Calu3 (cell line): ENCODE results near the gene ARMC7. TPM values are rescaled to one million over a fixed set of nuclear protein-coding genes. Genes with fewer than 3 reads are reported as not detected.

Experiments used
- BruUV-seq: library from RNA; stranded (reverse); fragments of 400-500 nt; replicated peaks from 2 replicates; lab custom pipeline; 2021; lab: Mats Ljungman, UMichigan
- CTCF ChIA-PET: fragments of 300-600 bp; sonication (Branson Sonifier 250); formaldehyde crosslinking; loops from one replicate; lab custom pipeline; 2022; ENCODE audit warnings: antibody characterized with exemption; lab: Charles Lee
- DNase-seq: peaks from one replicate; pipeline ENCODE4 v3.0.0; 2022
- H3K27ac Mint-ChIP-seq: one replicate; pipeline ENCODE4 v1.8.0; 2022; ENCODE audit warnings: mixed read lengths; ENCODE audit not compliant: unreplicated experiment
- H3K27me3 Mint-ChIP-seq: one replicate; pipeline ENCODE4 v1.8.0; 2022; ENCODE audit warnings: mixed read lengths; ENCODE audit not compliant: unreplicated experiment
- H3K36me3 Mint-ChIP-seq: one replicate; pipeline ENCODE4 v1.8.0; 2022; ENCODE audit warnings: mild to moderate bottlenecking, moderate library complexity, mixed read lengths; ENCODE audit not compliant: insufficient read depth, unreplicated experiment
- H3K4me1 Mint-ChIP-seq: one replicate; pipeline ENCODE4 v1.8.0; 2022; ENCODE audit warnings: mild to moderate bottlenecking, low read depth, mixed read lengths; ENCODE audit not compliant: unreplicated experiment
- H3K4me3 Mint-ChIP-seq: one replicate; pipeline ENCODE4 v1.8.0; 2022; ENCODE audit warnings: mild to moderate bottlenecking, low read depth, moderate library complexity, mixed read lengths; ENCODE audit not compliant: unreplicated experiment
- H3K9me3 Mint-ChIP-seq: one replicate; pipeline ENCODE4 v1.8.0; 2022; ENCODE audit warnings: low read depth, mixed read lengths; ENCODE audit not compliant: unreplicated experiment
- CTCF ChIP-seq: fragments of 200-600 bp; IDR thresholded peaks from one replicate; pipeline ENCODE4 v1.8.0; 2022; ENCODE audit warnings: antibody characterized with exemption; ENCODE audit not compliant: unreplicated experiment
- intact Hi-C: fragments of 100-400 bp; cut with micrococcal nuclease; formaldehyde crosslinking; loops from one replicate; pipeline ENCODE4 v1.10.0; 2022; ENCODE audit not compliant: unreplicated experiment
- total RNA-seq: library from RNA; stranded (reverse); gene quantifications from 2 replicates; pipeline ENCODE4 v1.2.3, GENCODE V29; 2022

Gene ARMC7
- total RNA-seq, 1 experiment from 2014 or later: 18.6 TPM

GRCh38 chr17:75168998-75169397 is 59.2 kb downstream of the ARMC7 start:
- intact Hi-C loops: no loop called here
- CTCF ChIA-PET: interaction anchor here (0.7 kb wide), 1 partner anchor 98 kb away, joined by 6 read pairs; no protein-coding TSS in a partner anchor
- Mint-ChIP-seq H3K27ac (no peak overlapping the region), H3K4me3 (no peak overlapping the region), H3K27me3 (no peaks in the 10 kb centered on the region), H3K9me3 (no peaks in the 10 kb centered on the region), H3K36me3 (peaks cover 67% of the 10 kb centered on the region), H3K4me1 (no peaks in the 10 kb centered on the region)
- BruUV-seq: no TSS peak
- no peak for DNase-seq
- no peak for TF ChIP-seq CTCF

- Mint-ChIP-seq H3K36me3 (peaks cover 75% of the 10 kb centered on the region), H3K27ac (no peak overlapping the region), H3K9me3 (no peaks in the 10 kb centered on the region), H3K4me1 (no peaks in the 10 kb centered on the region), H3K4me3 (no peak overlapping the region), H3K27me3 (no peaks in the 10 kb centered on the region)
- CTCF ChIA-PET: interaction anchor here (0.7 kb wide), 2 partner anchors 64 to 207 kb away, joined by 3 to 6 read pairs; no protein-coding TSS in a partner anchor
- TF ChIP-seq CTCF: no peak
- BruUV-seq: no TSS peak
- intact Hi-C loops: loop anchor here (5.0 kb wide), 1 partner anchor 61 kb away; no protein-coding TSS in a partner anchor
- no peak for DNase-seq
Measured at GRCh38 chr17:75173526-75173925, 63.8 kb downstream of the ARMC7 start.

GRCh38 chr17:75174996-75175395 is 65.2 kb downstream of the ARMC7 start:
- no peaks in the 10 kb centered on the region for H3K9me3 Mint-ChIP-seq
- intact Hi-C loops: loop anchor here (5.0 kb wide), 1 partner anchor 63 kb away; no protein-coding TSS in a partner anchor
- DNase-seq: no peak
- peaks cover 80% of the 10 kb centered on the region for H3K36me3 Mint-ChIP-seq
- H3K27me3 Mint-ChIP-seq: no peaks in the 10 kb centered on the region
- BruUV-seq: no TSS peak
- H3K4me3 Mint-ChIP-seq: no peak overlapping the region
- no peak overlapping the region for H3K27ac Mint-ChIP-seq
- no peak for TF ChIP-seq CTCF
- CTCF ChIA-PET: no interaction called here
- no peaks in the 10 kb centered on the region for H3K4me1 Mint-ChIP-seq

- CTCF ChIA-PET: no interaction called here
- intact Hi-C loops: no loop called here
- no peak for DNase-seq
- H3K4me1 Mint-ChIP-seq: no peaks in the 10 kb centered on the region
- H3K27ac Mint-ChIP-seq: no peak overlapping the region
- BruUV-seq: no TSS peak
- H3K36me3 Mint-ChIP-seq: peaks cover 92% of the 10 kb centered on the region
- H3K9me3 Mint-ChIP-seq: no peaks in the 10 kb centered on the region
- no peaks in the 10 kb centered on the region for H3K27me3 Mint-ChIP-seq
- no peak for TF ChIP-seq CTCF
- no peak overlapping the region for H3K4me3 Mint-ChIP-seq
Measured at GRCh38 chr17:75176625-75177024, 66.9 kb downstream of the ARMC7 start.
